ENCODE results near the gene DCBLD1.

The DCBLD1 gene

DNA sequence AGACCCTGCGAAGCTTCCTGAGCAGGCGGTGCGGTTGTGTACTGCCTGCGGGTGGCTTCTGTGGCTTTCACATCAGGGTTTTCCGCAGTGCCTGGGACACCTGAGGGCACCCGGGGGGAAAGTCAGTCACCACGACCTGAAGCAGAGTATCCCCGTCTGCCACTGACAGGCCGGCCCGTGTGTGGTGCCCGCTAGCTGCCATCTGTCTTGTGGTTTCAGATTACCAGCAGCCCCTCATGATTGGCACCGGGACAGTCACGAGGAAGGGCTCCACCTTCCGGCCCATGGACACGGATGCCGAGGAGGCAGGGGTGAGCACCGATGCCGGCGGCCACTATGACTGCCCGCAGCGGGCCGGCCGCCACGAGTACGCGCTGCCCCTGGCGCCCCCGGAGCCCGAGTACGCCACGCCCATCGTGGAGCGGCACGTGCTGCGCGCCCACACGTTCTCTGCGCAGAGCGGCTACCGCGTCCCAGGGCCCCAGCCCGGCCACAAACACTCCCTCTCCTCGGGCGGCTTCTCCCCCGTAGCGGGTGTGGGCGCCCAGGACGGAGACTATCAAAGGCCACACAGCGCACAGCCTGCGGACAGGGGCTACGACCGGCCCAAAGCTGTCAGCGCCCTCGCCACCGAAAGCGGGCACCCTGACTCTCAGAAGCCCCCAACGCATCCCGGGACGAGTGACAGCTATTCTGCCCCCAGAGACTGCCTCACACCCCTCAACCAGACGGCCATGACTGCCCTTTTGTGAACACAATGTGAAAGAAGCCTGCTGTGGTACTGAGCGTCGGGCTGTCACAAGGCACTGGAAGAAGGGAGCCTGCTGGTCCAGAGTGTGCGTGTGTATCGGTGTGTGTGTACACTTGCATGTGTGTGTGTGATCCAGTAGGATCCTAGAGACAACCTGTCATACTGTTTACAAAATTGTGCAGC, 65.5 kb downstream of the DCBLD1 start:
- TF ChIP-seq, protein P1, sequence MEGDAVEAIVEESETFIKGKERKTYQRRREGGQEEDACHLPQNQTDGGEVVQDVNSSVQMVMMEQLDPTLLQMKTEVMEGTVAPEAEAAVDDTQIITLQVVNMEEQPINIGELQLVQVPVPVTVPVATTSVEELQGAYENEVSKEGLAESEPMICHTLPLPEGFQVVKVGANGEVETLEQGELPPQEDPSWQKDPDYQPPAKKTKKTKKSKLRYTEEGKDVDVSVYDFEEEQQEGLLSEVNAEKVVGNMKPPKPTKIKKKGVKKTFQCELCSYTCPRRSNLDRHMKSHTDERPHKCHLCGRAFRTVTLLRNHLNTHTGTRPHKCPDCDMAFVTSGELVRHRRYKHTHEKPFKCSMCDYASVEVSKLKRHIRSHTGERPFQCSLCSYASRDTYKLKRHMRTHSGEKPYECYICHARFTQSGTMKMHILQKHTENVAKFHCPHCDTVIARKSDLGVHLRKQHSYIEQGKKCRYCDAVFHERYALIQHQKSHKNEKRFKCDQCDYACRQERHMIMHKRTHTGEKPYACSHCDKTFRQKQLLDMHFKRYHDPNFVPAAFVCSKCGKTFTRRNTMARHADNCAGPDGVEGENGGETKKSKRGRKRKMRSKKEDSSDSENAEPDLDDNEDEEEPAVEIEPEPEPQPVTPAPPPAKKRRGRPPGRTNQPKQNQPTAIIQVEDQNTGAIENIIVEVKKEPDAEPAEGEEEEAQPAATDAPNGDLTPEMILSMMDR (IDR thresholded peaks at IDR 0.05; ENCODE audit: insufficient read depth, missing control alignments), result no peak
- FAIRE-seq (no peak), DNase-seq (ENCODE audit: insufficient read length, low spot score) (peak; percentile 44)

DNA sequence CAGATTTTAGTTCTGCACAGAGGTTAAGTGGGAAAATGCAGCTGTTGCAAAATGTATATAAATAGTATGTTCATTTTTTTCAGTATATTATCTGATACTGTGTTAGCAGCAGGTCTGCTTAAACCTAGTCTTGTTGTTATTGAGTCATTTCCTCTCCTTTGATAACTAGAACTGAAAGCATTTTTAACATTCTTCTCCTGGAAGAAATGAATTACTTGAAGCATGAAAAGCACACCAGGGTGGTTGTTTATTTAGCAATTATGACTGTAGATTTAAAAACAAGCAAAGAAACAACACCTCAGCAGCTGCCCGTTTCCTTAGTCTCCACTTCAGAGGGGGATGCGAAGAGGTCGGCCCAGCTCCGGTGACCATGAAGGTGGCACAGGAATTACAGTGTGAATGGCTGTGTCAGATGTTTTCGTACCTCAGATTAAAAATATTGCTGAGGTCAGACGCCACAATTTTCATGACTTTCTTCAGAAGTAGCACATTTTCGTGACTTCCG, 66.4 kb downstream of the DCBLD1 start:
- FAIRE-seq (no peak), DNase-seq (ENCODE audit: insufficient read length, low spot score) (no peak)
- TF ChIP-seq, protein P1 (IDR thresholded peaks at IDR 0.05; ENCODE audit: insufficient read depth, missing control alignments), result no peak

DNA sequence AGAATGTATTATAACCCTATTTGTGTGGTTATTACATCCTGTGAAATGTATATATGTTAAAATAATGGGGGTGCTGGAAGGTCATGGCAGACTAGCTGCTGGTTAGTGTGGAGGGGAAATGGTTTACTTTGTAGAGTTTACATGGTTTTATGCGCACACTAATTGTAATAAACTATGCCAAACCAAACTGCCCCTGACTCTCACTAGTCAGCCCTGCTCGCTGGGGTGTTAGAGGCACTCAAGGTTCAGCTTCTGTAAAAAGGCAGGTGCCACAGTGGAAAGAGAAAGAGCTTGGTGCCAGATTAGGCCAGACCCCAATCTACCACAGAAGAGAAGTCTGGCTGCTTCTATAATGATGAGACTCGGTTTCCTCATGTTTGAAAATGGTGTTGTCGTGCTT, 67.1 kb downstream of the DCBLD1 start:
- no peak for FAIRE-seq
- TF ChIP-seq, protein P1 (IDR thresholded peaks at IDR 0.05; ENCODE audit: insufficient read depth, missing control alignments), result no peak
- DNase-seq (ENCODE audit: insufficient read length, low spot score), result no peak

DNA sequence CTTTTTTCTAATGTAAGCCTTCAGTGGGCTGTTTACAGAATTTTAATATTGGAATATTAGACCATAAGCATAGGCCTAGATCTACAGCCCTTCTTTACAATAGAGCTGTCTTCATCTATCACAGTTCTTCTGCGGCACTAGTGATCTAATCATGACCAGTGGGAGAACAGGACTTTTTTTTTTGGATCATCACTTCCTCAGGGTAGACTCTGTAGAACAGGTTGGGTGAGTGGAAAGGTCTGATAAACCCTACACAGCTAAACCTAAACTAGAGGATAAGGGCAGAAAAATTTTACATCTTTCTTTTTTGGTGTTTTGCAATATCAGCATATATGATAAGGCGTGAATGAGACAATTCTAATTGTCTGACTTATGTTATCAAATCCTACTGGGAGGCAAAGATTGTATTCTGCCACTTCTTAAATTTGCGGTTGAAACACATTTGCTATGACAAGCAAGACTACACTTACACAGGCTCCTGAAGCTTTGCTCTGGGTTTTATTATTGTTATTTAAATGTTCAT, 67.7 kb downstream of the DCBLD1 start:
- TF ChIP-seq, protein P1 (IDR thresholded peaks at IDR 0.05; ENCODE audit: insufficient read depth, missing control alignments), result no peak
- FAIRE-seq, result no peak
- DNase-seq (ENCODE audit: insufficient read length, low spot score), result no peak

DNA sequence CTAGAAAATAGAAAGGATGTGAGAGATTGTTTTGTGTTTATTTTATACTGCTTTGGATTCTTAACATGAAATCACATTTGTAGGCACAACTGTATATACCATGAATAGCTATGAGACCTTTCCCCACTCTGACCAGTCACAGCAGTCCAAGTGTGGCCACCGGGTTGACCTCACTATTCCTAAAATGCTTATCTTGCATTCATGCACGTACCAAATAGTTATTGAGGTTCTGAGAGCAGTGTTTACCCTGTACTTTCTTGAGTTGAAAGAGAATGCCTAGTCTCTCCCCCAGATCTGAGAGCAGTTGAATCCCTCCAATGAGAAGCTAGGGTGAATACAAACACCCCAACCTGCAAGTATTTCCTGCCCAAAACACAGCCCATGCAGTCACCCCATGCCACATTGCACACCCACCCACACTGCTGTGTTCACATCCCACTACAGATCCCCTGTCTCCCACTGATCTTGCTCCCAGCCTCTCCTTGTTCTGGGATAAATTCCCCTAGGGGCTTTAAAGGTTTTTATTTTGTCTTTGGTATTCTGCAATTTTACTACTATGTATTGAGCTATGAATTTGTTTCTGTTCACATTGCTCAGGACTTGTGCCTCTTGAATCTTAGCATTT, 68.3 kb downstream of the DCBLD1 start:
- FAIRE-seq (no peak), DNase-seq (ENCODE audit: insufficient read length, low spot score) (no peak)
- TF ChIP-seq, protein P1 (IDR thresholded peaks at IDR 0.05; ENCODE audit: insufficient read depth, missing control alignments), result no peak

DNA sequence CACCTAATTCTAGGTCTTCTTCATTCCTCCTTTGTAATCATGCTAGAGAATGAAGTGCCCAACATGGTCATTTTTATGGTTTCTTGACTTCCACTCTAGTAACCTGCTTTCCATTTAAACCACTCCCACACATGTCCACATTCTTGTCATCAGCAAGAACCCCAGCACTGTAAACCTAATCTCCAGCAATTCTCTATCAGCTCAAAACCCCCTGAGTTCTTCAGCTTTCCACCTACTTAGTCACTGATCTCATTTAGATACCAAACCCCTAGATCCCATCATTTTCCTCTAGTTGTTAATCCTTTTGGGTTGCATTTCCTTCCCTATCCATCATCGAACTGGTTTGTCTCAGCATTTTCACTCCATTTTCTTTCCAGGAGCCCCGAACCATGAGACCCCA, 70.1 kb downstream of the DCBLD1 start:
- no peak for DNase-seq (ENCODE audit: insufficient read length, low spot score)
- FAIRE-seq, result no peak
- TF ChIP-seq, protein P1 (IDR thresholded peaks at IDR 0.05; ENCODE audit: insufficient read depth, missing control alignments), result no peak

All from D721Med (cell line).